GM10248 (cell line): ENCODE measurements around the gene DAGLA.
A peak's percentile ranks its signal among the peaks of the same experiment; 100 is the strongest.

Experiments
- CTCF ChIA-PET: fragments of 300-600 bp; sonication (Branson Sonifier 250); formaldehyde crosslinking; extraction: SDS; loops from one replicate; lab custom pipeline; 2021; ENCODE audit warnings: antibody characterized with exemption; lab: Yijun Ruan, JAX
- POLR2A ChIA-PET: fragments of 350-650 bp; sonication (Branson Sonifier 250); formaldehyde crosslinking; extraction: SDS; loops from one replicate; lab custom pipeline; 2020; ENCODE audit warnings: antibody characterized with exemption; lab: Yijun Ruan, JAX
- DNase-seq: peaks from one replicate; pipeline ENCODE4 v3.0.0; 2012; ENCODE audit errors: extremely low spot score
- CTCF ChIP-seq: IDR thresholded peaks from 2 replicates; pipeline ENCODE4 v1.5.1; 2012; ENCODE audit warnings: mild to moderate bottlenecking, low read depth; ENCODE audit errors: extremely low read depth, missing control alignments, control extremely low read depth

The DAGLA gene, protein sequence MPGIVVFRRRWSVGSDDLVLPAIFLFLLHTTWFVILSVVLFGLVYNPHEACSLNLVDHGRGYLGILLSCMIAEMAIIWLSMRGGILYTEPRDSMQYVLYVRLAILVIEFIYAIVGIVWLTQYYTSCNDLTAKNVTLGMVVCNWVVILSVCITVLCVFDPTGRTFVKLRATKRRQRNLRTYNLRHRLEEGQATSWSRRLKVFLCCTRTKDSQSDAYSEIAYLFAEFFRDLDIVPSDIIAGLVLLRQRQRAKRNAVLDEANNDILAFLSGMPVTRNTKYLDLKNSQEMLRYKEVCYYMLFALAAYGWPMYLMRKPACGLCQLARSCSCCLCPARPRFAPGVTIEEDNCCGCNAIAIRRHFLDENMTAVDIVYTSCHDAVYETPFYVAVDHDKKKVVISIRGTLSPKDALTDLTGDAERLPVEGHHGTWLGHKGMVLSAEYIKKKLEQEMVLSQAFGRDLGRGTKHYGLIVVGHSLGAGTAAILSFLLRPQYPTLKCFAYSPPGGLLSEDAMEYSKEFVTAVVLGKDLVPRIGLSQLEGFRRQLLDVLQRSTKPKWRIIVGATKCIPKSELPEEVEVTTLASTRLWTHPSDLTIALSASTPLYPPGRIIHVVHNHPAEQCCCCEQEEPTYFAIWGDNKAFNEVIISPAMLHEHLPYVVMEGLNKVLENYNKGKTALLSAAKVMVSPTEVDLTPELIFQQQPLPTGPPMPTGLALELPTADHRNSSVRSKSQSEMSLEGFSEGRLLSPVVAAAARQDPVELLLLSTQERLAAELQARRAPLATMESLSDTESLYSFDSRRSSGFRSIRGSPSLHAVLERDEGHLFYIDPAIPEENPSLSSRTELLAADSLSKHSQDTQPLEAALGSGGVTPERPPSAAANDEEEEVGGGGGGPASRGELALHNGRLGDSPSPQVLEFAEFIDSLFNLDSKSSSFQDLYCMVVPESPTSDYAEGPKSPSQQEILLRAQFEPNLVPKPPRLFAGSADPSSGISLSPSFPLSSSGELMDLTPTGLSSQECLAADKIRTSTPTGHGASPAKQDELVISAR

GRCh38 chr11:61679893-61680621 is at the start of gene DAGLA:
DAGLA (plus strand) TSS chr11:61680391; CDS start chr11:61720156, 39,765 bp downstream.
- DNase-seq: peak; percentile 92
- peak; percentile 94 for TF ChIP-seq CTCF
- CTCF ChIA-PET: interaction anchor here (1.1 to 4.2 kb wide), 5 partner anchors 49 to 113 kb away, joined by 3 to 21 read pairs (median 3); no protein-coding TSS in a partner anchor
- POLR2A ChIA-PET: no interaction called here

- no peak for DNase-seq
- CTCF ChIA-PET: no interaction called here
- POLR2A ChIA-PET: no interaction called here
- no peak for TF ChIP-seq CTCF
Observed at GRCh38 chr11:61632096-61632495, 48.1 kb upstream of the DAGLA start.

DNA sequence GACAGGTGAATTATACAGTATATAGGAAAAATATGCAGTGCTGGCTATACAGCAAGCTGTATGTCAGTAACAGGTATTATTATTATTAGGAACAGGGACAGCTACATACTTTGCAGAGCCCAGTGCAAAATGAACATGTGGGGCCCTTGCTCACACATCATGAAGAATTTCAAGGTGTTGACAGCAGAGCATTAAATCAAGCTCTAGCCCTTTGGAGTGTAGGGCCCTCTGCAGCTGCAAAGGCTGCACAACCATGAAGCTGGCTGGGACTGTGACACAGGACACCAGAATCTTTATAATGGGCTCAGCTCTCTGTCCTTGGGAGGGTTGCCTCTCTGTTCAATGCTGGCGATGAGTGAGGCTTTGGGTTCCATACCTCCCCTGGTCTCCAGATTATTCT is 44.9 kb upstream of the DAGLA start:
- no peak for TF ChIP-seq CTCF
- POLR2A ChIA-PET: no interaction called here
- CTCF ChIA-PET: interaction anchor here (1.0 to 2.0 kb wide), 5 partner anchors 9 to 140 kb away, joined by 3 to 9 read pairs (median 4); no protein-coding TSS in a partner anchor
- DNase-seq: no peak

DNA sequence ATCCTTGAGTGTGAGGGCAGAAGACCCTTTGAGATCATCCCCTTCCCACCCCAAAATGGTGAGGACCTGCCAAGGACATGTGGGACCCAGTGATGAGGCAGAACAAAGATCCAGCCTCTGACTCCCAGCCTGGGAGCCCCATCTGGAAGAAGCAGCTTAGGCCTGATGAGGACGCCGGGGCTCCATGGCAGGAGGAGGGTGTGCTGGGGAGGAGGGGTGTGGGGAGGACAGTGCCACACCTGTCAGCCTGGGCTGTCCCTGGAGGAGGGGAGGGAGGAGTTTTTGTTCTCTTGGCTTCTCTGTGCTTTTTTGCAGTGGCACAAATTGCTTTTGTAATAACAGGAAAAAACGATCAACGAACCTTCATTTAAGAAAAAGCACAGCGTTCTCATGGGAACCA is 44.4 kb upstream of the DAGLA start:
- POLR2A ChIA-PET: no interaction called here
- no peak for TF ChIP-seq CTCF
- DNase-seq: no peak
- CTCF ChIA-PET: interaction anchor here (0.9 to 2.0 kb wide), 6 partner anchors 9 to 140 kb away, joined by 3 to 9 read pairs (median 4); no protein-coding TSS in a partner anchor

- POLR2A ChIA-PET: no interaction called here
- TF ChIP-seq CTCF: no peak
- DNase-seq: no peak
- CTCF ChIA-PET: interaction anchor here (1.5 to 4.9 kb wide), 8 partner anchors 8 to 190 kb away, joined by 3 to 36 read pairs (median 9); no protein-coding TSS in a partner anchor
Observed at GRCh38 chr11:61636676-61637075, 43.5 kb upstream of the DAGLA start.
